ENCODE data around the gene CEP97. TPM values are rescaled to one million over a fixed set of nuclear protein-coding genes. Genes with fewer than 3 reads are reported as not detected.
"Not testable (repeated sequence)": the region's sequence is repeated elsewhere in the genome, so short reads cannot be mapped to it uniquely, and the experiment has no call there.

Gene CEP97
- total RNA-seq, 4 donors from 2014 or later = 5.1 to 39.5 (median 17.0) TPM

GRCh38 chr3:101693540-101693939, 30.9 kb upstream of the CEP97 start:
- DNase-seq; H3K36me3 ChIP-seq; H3K4me3 ChIP-seq; H3K27me3 ChIP-seq; H3K4me1 ChIP-seq; H3K27ac ChIP-seq; intact Hi-C loops (cut with DNase I; ENCODE audit: low total_unique reads); H3K9me3 ChIP-seq: not testable (repeated sequence)
- peak in 3 of 4 experiments; percentile 11 to 36 (median 25) for TF ChIP-seq CTCF (IDR thresholded peaks at IDR 0.05)

GRCh38 chr3:101694836-101695235, 29.6 kb upstream of the CEP97 start:
- H3K4me3 ChIP-seq; H3K36me3 ChIP-seq; H3K27ac ChIP-seq; intact Hi-C loops (cut with DNase I; ENCODE audit: low total_unique reads); H3K27me3 ChIP-seq; H3K4me1 ChIP-seq; DNase-seq; H3K9me3 ChIP-seq: not testable (repeated sequence)

GRCh38 chr3:101695779-101696372, 28.5 kb upstream of the CEP97 start:
- Histone ChIP-seq H3K4me1 (no peaks in the 10 kb centered on the region), H3K27me3 (no peaks in the 10 kb centered on the region), H3K9me3 (no peaks in the 10 kb centered on the region), H3K27ac (no peak overlapping the region), H3K36me3 (no peaks in the 10 kb centered on the region), H3K4me3 (no peak overlapping the region)
- TF ChIP-seq CTCF (IDR thresholded peaks at IDR 0.05) = peak; percentile 60 to 79 (median 67)
- TF ChIP-seq POLR2A (IDR thresholded peaks at IDR 0.05) = no peak
- peak in 1 of 2 donors; percentile 36 for DNase-seq
- intact Hi-C loops (cut with DNase I; ENCODE audit: low total_unique reads) = no loop called here

- H3K36me3 ChIP-seq = no peaks in the 10 kb centered on the region
- H3K27ac ChIP-seq = no peak overlapping the region
- TF ChIP-seq CTCF (IDR thresholded peaks at IDR 0.05) (no peak), POLR2A (IDR thresholded peaks at IDR 0.05) (no peak)
- no peak overlapping the region for H3K4me3 ChIP-seq
- H3K4me1 ChIP-seq = no peaks in the 10 kb centered on the region
- H3K27me3 ChIP-seq = no peaks in the 10 kb centered on the region
- intact Hi-C loops (cut with DNase I; ENCODE audit: low total_unique reads) = no loop called here
- no peaks in the 10 kb centered on the region for H3K9me3 ChIP-seq
- no peak for DNase-seq
These were observed 22.4 kb upstream of the CEP97 start for GRCh38 chr3:101701696-101702634.

GRCh38 chr3:101702726-101703125, 21.7 kb upstream of the CEP97 start:
- Histone ChIP-seq H3K27ac (no peak overlapping the region), H3K36me3 (no peaks in the 10 kb centered on the region), H3K4me3 (no peak overlapping the region), H3K4me1 (no peaks in the 10 kb centered on the region), H3K9me3 (no peaks in the 10 kb centered on the region), H3K27me3 (no peaks in the 10 kb centered on the region)
- intact Hi-C loops (cut with DNase I; ENCODE audit: low total_unique reads) = no loop called here
- no peak for DNase-seq
- no peak for TF ChIP-seq POLR2A (IDR thresholded peaks at IDR 0.05)

- Histone ChIP-seq H3K27me3 (no peaks in the 10 kb centered on the region), H3K4me1 (no peaks in the 10 kb centered on the region), H3K9me3 (no peaks in the 10 kb centered on the region), H3K27ac (no peak overlapping the region), H3K36me3 (no peaks in the 10 kb centered on the region), H3K4me3 (no peak overlapping the region)
- no peak for DNase-seq
- intact Hi-C loops (cut with DNase I; ENCODE audit: low total_unique reads) = no loop called here
- TF ChIP-seq POLR2A (IDR thresholded peaks at IDR 0.05) = no peak
- no peak for TF ChIP-seq CTCF (IDR thresholded peaks at IDR 0.05)
These were observed 21.2 kb upstream of the CEP97 start for GRCh38 chr3:101703169-101703568.

- DNase-seq; H3K27ac ChIP-seq; H3K4me1 ChIP-seq; H3K36me3 ChIP-seq; H3K27me3 ChIP-seq; H3K9me3 ChIP-seq; H3K4me3 ChIP-seq; intact Hi-C loops (cut with DNase I; ENCODE audit: low total_unique reads): not testable (repeated sequence)
These were observed 19.8 kb upstream of the CEP97 start for GRCh38 chr3:101704639-101705038.

Data from uterus (tissue), 4 donors.